GM12878 (cell line): ENCODE measurements around the gene WDTC1. TPM values are rescaled to one million over a fixed set of nuclear protein-coding genes. Genes with fewer than 3 reads are reported as not detected.

ENCODE experiments used
- BCL3 ChIP-seq: IDR thresholded peaks from 2 replicates; pipeline ENCODE4 v1.6.1; 2011; ENCODE audit warnings: borderline replicate concordance, low read depth, mild to moderate bottlenecking, moderate library complexity, low read length; ENCODE audit not compliant: insufficient read depth, poor library complexity, severe bottlenecking
- ESRRA ChIP-seq: IDR thresholded peaks from 2 replicates; pipeline ENCODE4 v1.6.1; 2012; ENCODE audit warnings: mild to moderate bottlenecking, low read length, improper control_type of control experiment
- ETV6 ChIP-seq, 2 experiments: fragments of 450-650 bp in 1 of 2; IDR thresholded peaks in 1 of 2; conservative IDR thresholded peaks in 1 of 2; 2 replicates each; pipeline ENCODE4 v1.6.1; 2014; ENCODE audit warnings: antibody characterized with exemption in 1 of 2, borderline replicate concordance in 1 of 2, low read depth in 1 of 2, mild to moderate bottlenecking in 1 of 2, moderate library complexity in 1 of 2
- HCFC1 ChIP-seq: fragments of 150-350 bp; IDR thresholded peaks from 2 replicates; pipeline ENCODE4 v1.6.1; 2014; ENCODE audit warnings: low read length
- IKZF1 ChIP-seq: fragments of 450-650 bp; conservative IDR thresholded peaks from 2 replicates; pipeline ENCODE4 v1.6.1; 2017; ENCODE audit warnings: antibody characterized with exemption, mild to moderate bottlenecking
- KAT2A ChIP-seq: conservative IDR thresholded peaks from 2 replicates; pipeline ENCODE4 v1.6.1; 2011; ENCODE audit warnings: low read depth, low read length; ENCODE audit not compliant: control insufficient read depth
- MAX ChIP-seq: IDR thresholded peaks from 2 replicates; pipeline ENCODE4 v1.6.1; 2012; ENCODE audit warnings: low read depth, low read length, improper control_type of control experiment
- MTA3 ChIP-seq: IDR thresholded peaks from 2 replicates; pipeline ENCODE4 v1.6.1; 2012; ENCODE audit warnings: low read length, inconsistent platforms, borderline replicate concordance
- MYB ChIP-seq: fragments of 150-350 bp; IDR thresholded peaks from 2 replicates; pipeline ENCODE4 v1.6.1; 2014; ENCODE audit warnings: mild to moderate bottlenecking, low read depth, low read length, borderline replicate concordance
- NFXL1 ChIP-seq: fragments of 450-650 bp; IDR thresholded peaks from 2 replicates; pipeline ENCODE4 v1.6.1; 2017; ENCODE audit warnings: antibody characterized with exemption, mild to moderate bottlenecking, borderline replicate concordance
- NR2C1 ChIP-seq: fragments of 450-650 bp; IDR thresholded peaks from 2 replicates; pipeline ENCODE4 v1.6.1; 2017; ENCODE audit warnings: antibody characterized with exemption, mild to moderate bottlenecking, moderate library complexity
- PML ChIP-seq: IDR thresholded peaks from 2 replicates; pipeline ENCODE4 v1.6.1; 2012; ENCODE audit warnings: low read length, inconsistent platforms
- RFX5 ChIP-seq: IDR thresholded peaks from 2 replicates; pipeline ENCODE4 v1.6.1; 2011; ENCODE audit warnings: low read depth, low read length, improper control_type of control experiment
- SREBF1 ChIP-seq: IDR thresholded peaks from 2 replicates; pipeline ENCODE4 v1.6.1; 2012; ENCODE audit warnings: mild to moderate bottlenecking, low read length
- SREBF2 ChIP-seq: IDR thresholded peaks from 2 replicates; pipeline ENCODE4 v1.6.1; 2012; ENCODE audit warnings: mild to moderate bottlenecking, low read length
- TCF3 ChIP-seq: IDR thresholded peaks from 2 replicates; pipeline ENCODE4 v1.6.1; 2012; ENCODE audit warnings: low read depth, mild to moderate bottlenecking, low read length, borderline replicate concordance; ENCODE audit not compliant: insufficient read depth
- ZBTB4 ChIP-seq: fragments of 450-650 bp; formaldehyde crosslinking; IDR thresholded peaks from 2 replicates; pipeline ENCODE4 v1.4.0; 2022; ENCODE audit warnings: mild to moderate bottlenecking, moderate library complexity
- ZNF274 ChIP-seq: IDR thresholded peaks from one replicate; pipeline ENCODE4 v1.8.0; 2011; ENCODE audit not compliant: insufficient read length, insufficient read depth
- ZNF687 ChIP-seq: fragments of 450-650 bp; IDR thresholded peaks from 2 replicates; pipeline ENCODE4 v1.6.1; 2017; ENCODE audit warnings: mild to moderate bottlenecking, moderate library complexity
- polyA plus RNA-seq, 11 experiments: library from polyadenylated mRNA; depleted of rRNA in 4 of 11; unstranded in 6 of 11; stranded (reverse) in 5 of 11; fragments of >200 nt; fragmentation: Nextera tagmentation in 4 of 11; fragmentation: Illumina TruSeq in 1 of 11; extraction: Ambion mirVana in 4 of 11; extraction: Trizol in 1 of 11; gene quantifications; 1 replicate in 1 of 11; 2 replicates in 10 of 11; pipeline versions ENCODE4 v1.2.1 to v1.2.3, GENCODE V29; 2011 to 2016; ENCODE audit warnings: inconsistent platforms in 2 of 11, missing spikeins in 2 of 11, low read depth in 1 of 11
- total RNA-seq, 4 experiments: library from RNA; depleted of rRNA in 3 of 4; stranded (reverse); fragments of >200 nt in 3 of 4; fragmentation: Illumina TruSeq in 1 of 4; extraction: Trizol in 1 of 4; gene quantifications; 2 replicates each; pipeline versions ENCODE4 v1.2.1 to v1.2.3, GENCODE V29; 2013 to 2021

The WDTC1 gene
- total and polyA plus RNA-seq, 10 of the 15 experiments (the other 5 are each of a cell fraction or from before 2014, with no cell fraction given), result 0.21 to 28.7 (median 7.6) TPM

GRCh38 chr1:27234049-27234882, at the start of gene WDTC1 (continued):
- TF ChIP-seq ZNF687, result no peak
- no peak for TF ChIP-seq ETV6 (conservative IDR thresholded peaks at IDR 0.05 in 1 of 2, IDR thresholded peaks at IDR 0.05 in 1 of 2; ENCODE audit: borderline replicate concordance in 1 of 2, low read depth in 1 of 2)
- 0 out of 2 replicates have a peak, but pooled peaks have one; percentile 41 for TF ChIP-seq RFX5
- peak; percentile 19; the same call in 1 of the 2 replicates for TF ChIP-seq MAX
- TF ChIP-seq TCF3, result peak; percentile 77; the same call in 1 of the 2 replicates
- no peak for TF ChIP-seq PML
- TF ChIP-seq SREBF1, result peak; percentile 71; the same call in 1 of the 2 replicates
- TF ChIP-seq BCL3, result no peak
- TF ChIP-seq MTA3, result no peak
- TF ChIP-seq MYB, result no peak
- TF ChIP-seq KAT2A, result no peak
- peak; percentile 38; the same call in 1 of the 2 replicates for TF ChIP-seq NR2C1
- no peak for TF ChIP-seq SREBF2
- TF ChIP-seq NFXL1, result no peak
- no peak for TF ChIP-seq ZNF274
- peak; percentile 74; the same call in 1 of the 2 replicates for TF ChIP-seq ESRRA
- TF ChIP-seq ZBTB4 (CRISPR knock-in tag), result no peak
- TF ChIP-seq HCFC1, result peak; percentile 93
- peak; percentile 96 for TF ChIP-seq IKZF1
